T-helper 2 cell treated with Interferon-gamma antibody and Interleukin-4, amounts not matched to agents 5 μg/mL and 100 μg/mL, for 36 hours (primary cell): Measurements from ENCODE around the gene POC1B.
A peak's percentile ranks its signal among the peaks of the same experiment; 100 is the strongest.

Experiments used
- DNase-seq: peaks from one replicate; pipeline ENCODE4 v3.0.0; 2021; ENCODE audit warnings: low spot score
- H3K27ac Mint-ChIP-seq: one replicate; pipeline ENCODE4 v1.8.0; 2021; ENCODE audit warnings: mild to moderate bottlenecking, mixed read lengths
- H3K27me3 Mint-ChIP-seq: one replicate; pipeline ENCODE4 v1.8.0; 2021; ENCODE audit warnings: low read depth, mixed read lengths
- H3K36me3 Mint-ChIP-seq: one replicate; pipeline ENCODE4 v1.8.0; 2021; ENCODE audit warnings: low read depth, mixed read lengths
- H3K4me1 Mint-ChIP-seq: one replicate; pipeline ENCODE4 v1.8.0; 2021; ENCODE audit warnings: low read depth, mixed read lengths
- H3K4me3 Mint-ChIP-seq: one replicate; pipeline ENCODE4 v1.8.0; 2022; ENCODE audit warnings: mild to moderate bottlenecking, moderate library complexity, mixed read lengths
- H3K9me3 Mint-ChIP-seq: one replicate; pipeline ENCODE4 v1.8.0; 2021; ENCODE audit warnings: mixed read lengths

The POC1B gene

DNA sequence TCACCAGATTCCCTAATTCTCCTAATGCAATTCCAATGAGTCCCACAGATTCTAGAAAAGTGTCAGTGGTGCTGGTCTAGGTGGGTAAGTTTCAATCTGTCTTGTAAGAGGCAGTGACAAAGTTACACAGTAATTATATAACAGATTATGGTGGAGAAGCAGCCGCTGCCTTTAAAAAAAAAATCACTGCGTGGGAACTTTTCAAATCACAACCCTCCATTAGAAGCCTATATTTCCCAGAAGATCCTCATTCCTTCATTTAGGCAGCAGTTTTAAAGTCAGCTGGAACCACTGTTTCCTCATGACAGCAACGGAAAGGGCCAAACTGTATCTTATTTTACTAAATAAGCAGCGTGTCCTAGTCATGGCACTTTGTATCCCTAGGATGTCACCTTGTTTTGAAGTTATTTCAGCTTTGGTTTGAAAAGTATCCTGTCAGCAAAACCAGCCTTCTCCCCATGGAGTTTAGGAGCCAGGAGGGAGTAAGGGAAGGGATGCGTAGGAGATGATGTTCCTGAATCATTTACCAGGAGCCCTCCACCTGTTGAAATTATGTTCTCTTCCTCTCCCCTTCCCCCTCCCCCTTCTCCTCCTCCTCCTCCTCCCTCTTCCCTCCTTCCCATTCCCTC is 145.9 kb downstream of the POC1B start:
- Mint-ChIP-seq H3K4me1 (peaks cover 41% of the 10 kb centered on the region), H3K27ac (no peak overlapping the region), H3K9me3 (peaks cover 3% of the 10 kb centered on the region), H3K4me3 (no peak overlapping the region), H3K27me3 (no peaks in the 10 kb centered on the region), H3K36me3 (peaks cover 13% of the 10 kb centered on the region)
- no peak for DNase-seq

DNA sequence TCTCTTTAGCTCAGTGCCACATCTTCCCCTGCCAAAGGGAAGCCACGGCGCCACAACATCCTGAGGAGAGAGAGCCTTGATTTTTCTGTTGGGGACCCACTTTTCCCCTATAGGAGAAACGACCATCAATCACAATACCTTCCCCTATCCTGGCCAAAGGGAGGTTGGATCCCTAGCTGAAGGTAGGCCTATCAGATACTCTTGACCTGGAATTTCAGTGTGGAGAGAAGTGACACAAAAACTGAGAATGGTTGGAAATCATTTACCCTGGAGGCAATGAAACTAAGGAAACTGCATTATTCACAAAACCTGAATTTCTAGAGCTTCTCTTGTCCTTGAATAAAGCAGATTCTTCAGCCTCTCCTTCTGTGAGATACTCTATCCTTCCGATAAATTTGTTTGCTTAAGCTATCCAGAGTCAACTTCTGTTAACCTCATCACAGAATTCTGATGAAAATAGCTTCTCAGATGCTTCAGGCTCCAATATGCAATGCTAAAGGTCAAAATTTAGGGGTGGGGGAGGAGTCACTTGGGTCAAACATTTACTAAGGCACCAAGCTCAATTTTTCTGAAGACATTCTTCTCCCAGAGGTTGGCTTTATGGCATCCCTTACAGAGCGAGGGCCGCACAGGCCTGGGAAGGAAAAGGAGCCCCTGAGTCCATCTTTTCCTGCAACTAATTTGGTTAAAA is 146.6 kb downstream of the POC1B start:
- Mint-ChIP-seq H3K27me3 (no peaks in the 10 kb centered on the region), H3K36me3 (peaks cover 14% of the 10 kb centered on the region), H3K4me3 (no peak overlapping the region), H3K4me1 (peaks cover 35% of the 10 kb centered on the region), H3K9me3 (peaks cover 3% of the 10 kb centered on the region), H3K27ac (no peak overlapping the region)
- no peak for DNase-seq

DNA sequence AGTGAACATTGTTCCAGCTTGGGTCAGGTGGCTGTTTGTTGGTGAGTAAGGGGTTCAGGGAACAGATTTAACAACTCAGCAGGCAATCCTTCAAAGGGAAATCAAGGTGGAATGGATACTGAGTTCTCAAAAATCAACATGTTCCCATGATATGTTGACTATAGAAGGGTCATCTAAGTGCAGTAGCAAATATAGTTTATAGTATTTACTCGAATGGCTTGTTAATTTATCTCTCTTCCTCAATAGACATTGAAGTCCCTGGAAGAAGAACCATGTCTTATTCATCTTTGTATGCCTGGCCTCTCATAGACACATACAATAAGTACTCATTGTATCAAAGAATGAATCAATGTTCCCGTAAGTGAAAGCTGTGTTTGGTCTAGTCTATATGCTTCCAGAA is 149.0 kb downstream of the POC1B start:
- DNase-seq, result no peak
- no peaks in the 10 kb centered on the region for H3K27me3 Mint-ChIP-seq
- peaks cover 16% of the 10 kb centered on the region for H3K36me3 Mint-ChIP-seq
- H3K27ac Mint-ChIP-seq, result peak overlapping the region; percentile 74
- H3K9me3 Mint-ChIP-seq, result peaks cover 3% of the 10 kb centered on the region
- peak overlapping the region; percentile 19 for H3K4me3 Mint-ChIP-seq
- H3K4me1 Mint-ChIP-seq, result peaks cover 31% of the 10 kb centered on the region

DNA sequence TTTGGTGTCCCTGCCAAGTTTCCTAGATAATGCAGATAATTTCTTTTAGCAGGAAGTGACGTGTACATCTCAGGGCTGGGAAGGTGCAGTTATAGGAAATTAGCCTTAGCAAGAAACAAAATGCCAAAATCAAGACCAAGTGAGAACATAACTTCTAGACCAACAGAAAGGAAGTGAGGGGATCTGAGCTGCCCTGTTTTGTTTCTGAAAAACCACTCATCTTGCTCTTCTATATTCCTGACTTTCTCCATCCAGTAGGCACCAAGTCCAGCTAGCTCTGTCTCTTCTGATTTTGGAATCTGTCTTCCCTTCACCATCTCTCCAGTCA is 149.7 kb downstream of the POC1B start:
- peaks cover 33% of the 10 kb centered on the region for H3K4me1 Mint-ChIP-seq
- peak overlapping the region; percentile 74 for H3K27ac Mint-ChIP-seq
- H3K27me3 Mint-ChIP-seq, result no peaks in the 10 kb centered on the region
- H3K4me3 Mint-ChIP-seq, result peak overlapping the region; percentile 40
- peaks cover 3% of the 10 kb centered on the region for H3K9me3 Mint-ChIP-seq
- no peak for DNase-seq
- H3K36me3 Mint-ChIP-seq, result peaks cover 16% of the 10 kb centered on the region

DNA sequence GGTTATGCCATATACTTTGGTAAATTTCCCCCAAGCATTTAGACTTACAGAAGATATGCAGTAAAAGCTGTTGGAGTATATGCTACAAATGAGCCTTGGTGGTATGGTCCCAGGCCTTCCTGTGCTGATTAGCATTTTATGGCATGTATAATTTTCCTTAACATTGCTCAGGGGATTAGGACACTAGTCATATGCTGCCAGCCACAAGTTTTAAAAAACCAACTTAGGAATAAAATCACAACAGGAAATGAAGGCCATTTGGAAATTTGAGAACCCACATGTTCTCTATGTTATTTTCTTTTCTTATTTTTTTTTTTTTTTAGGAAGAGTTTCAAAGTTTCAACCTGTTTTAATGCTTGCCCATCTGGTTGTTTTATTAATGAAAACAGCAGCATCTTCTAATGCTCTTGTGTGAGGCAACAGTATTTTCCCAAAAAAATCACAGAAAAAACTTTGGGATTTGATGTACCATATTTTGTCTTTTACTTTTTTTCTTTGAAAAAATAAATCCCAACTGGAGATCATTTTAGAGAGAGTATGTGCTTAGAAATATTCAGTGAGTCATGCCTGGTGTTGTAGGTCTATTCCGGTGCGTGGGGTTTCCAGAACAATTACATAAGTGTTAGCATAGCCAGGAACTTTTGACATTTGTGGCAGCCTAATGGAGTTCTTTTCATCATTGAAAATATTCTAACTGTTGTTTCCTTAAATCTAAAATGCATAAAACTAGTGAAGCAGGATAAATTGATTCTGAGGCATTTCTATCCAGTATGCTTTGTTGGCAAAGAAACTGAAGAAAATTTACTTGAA is 151.9 kb downstream of the POC1B start:
- DNase-seq, result no peak

DNA sequence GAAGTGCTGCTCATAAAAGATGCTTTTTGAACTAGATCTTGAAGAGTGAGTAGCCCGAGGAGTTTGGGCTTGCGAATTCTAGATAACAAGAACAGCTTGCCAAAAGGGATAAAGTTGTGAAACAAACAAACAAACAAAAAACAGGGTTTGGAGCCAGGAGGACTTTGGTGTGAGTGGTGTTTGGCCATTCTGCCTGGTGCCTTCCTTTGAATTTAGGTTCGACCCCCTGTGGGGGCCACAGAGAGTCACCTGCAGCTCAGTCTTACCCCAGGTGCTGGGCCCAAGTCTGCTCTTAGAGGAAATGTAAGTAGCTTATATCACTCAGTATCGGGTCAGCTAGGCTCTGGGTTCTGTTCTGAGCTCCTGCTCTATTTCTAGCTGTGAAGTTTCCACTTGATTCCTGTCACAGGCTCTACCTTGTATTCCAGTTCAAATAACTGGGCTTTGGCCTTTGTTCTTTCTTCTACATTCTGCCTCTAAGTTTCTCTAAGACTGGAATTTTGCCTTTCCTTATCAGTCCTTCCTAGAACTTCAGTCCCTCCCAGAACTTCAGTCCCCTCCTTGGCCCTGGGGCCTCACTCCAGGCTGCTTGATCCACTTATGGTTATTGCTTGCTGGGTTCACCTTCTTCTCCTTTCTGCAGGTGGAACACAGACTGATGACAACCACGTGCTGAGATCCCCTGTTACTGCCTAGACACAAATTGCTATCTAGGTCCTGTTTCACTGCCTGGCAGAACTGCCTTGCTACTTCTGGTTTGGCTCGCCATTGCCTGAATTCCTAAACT is 153.1 kb downstream of the POC1B start:
- Mint-ChIP-seq H3K4me1 (peaks cover 38% of the 10 kb centered on the region), H3K4me3 (no peak overlapping the region), H3K27ac (no peak overlapping the region), H3K27me3 (no peaks in the 10 kb centered on the region), H3K36me3 (peaks cover 14% of the 10 kb centered on the region), H3K9me3 (peaks cover 2% of the 10 kb centered on the region)
- DNase-seq, result no peak

More for the DNA sequence above, 151.9 kb downstream of the POC1B start:
- Mint-ChIP-seq H3K4me3 (no peak overlapping the region), H3K9me3 (peaks cover 3% of the 10 kb centered on the region), H3K27me3 (no peaks in the 10 kb centered on the region), H3K4me1 (peaks cover 39% of the 10 kb centered on the region), H3K36me3 (peaks cover 16% of the 10 kb centered on the region), H3K27ac (no peak overlapping the region)

DNA sequence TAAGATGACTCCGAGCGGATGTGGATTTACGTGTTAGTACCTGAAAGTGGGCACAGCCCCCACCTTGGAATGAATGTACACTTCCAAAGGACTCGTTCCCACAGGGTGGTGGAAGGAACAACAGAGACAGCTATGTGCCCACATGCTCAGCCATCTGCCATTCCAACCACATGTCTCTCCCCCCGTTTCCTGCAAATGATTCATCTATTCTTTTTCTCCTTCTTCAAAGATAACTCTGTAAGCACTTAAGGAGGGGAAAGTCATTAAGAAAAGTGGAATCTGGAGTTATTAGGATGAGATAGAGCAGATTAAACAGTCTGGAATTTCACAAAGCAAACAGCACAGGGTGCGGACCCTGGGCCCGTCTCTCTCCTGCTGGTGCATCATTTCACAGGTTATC is 155.0 kb downstream of the POC1B start:
- Mint-ChIP-seq H3K27me3 (no peaks in the 10 kb centered on the region), H3K27ac (no peak overlapping the region), H3K9me3 (no peaks in the 10 kb centered on the region), H3K4me1 (peaks cover 25% of the 10 kb centered on the region), H3K36me3 (peaks cover 5% of the 10 kb centered on the region), H3K4me3 (no peak overlapping the region)
- DNase-seq, result no peak

DNA sequence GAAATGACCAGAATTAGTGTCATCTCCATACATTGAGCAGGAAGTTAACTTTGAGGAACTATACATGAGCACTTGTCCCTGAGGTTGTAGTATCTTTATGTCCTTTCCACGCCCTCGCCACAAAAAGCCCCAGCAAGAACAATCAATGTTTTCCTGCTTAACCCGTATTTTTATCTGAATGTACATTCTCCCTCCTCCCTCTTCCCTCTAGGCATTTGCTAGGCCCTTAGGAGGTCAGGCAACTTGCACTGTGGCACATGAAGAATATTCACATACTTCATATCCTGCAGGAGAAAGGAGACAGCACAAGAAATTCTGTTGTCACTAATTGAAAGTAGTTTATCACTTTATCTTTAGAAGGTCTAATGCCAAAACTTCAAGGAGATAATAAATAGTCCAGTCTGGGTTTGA is 155.4 kb downstream of the POC1B start:
- no peaks in the 10 kb centered on the region for H3K27me3 Mint-ChIP-seq
- no peak for DNase-seq
- no peaks in the 10 kb centered on the region for H3K9me3 Mint-ChIP-seq
- peaks cover 3% of the 10 kb centered on the region for H3K36me3 Mint-ChIP-seq
- H3K4me1 Mint-ChIP-seq, result peaks cover 21% of the 10 kb centered on the region
- no peak overlapping the region for H3K4me3 Mint-ChIP-seq
- no peak overlapping the region for H3K27ac Mint-ChIP-seq
